Activated T-cell treated with anti-CD3 and anti-CD28 coated beads, Interleukin-2, amount 50 U/mL, for 24 hours (primary cell): ENCODE results near the gene MXD3.

Experiments
- DNase-seq: peaks from one replicate; pipeline ENCODE4 v3.0.0-alpha.2; 2020
- H3K27ac Mint-ChIP-seq: 2 replicates; pipeline ENCODE4 v1.8.0; 2020; ENCODE audit warnings: mild to moderate bottlenecking, mixed read lengths
- H3K27me3 Mint-ChIP-seq: 2 replicates; pipeline ENCODE4 v1.8.0; 2020; ENCODE audit warnings: mixed read lengths
- H3K36me3 Mint-ChIP-seq: 2 replicates; pipeline ENCODE4 v1.8.0; 2020; ENCODE audit warnings: low read depth, mixed read lengths
- H3K4me1 Mint-ChIP-seq: 2 replicates; pipeline ENCODE4 v1.8.0; 2020; ENCODE audit warnings: low read depth, mixed read lengths
- H3K4me3 Mint-ChIP-seq: 2 replicates; pipeline ENCODE4 v1.8.0; 2020; ENCODE audit warnings: mild to moderate bottlenecking, moderate library complexity, mixed read lengths
- H3K9me3 Mint-ChIP-seq: 2 replicates; pipeline ENCODE4 v1.8.0; 2020; ENCODE audit warnings: mixed read lengths

Gene MXD3

DNA sequence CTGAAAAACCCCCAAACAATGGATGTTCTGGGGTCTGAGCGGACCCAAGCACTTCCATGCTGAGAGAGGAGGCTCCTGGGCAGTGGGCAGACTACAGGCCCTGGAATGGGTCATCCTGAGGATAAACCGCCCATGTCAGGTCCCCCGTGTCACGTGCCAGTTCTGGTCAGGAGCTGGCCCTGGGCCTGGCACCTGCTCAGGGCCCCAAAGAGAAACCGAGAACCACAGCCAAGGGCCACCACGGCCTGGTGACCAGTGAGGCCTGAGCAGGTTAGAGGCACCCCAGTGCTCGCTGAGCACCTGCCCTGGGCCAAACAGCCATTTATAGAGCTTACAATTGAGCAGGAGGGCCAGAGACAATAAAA, 24.0 kb upstream of the MXD3 start:
- H3K4me3 Mint-ChIP-seq: no peak overlapping the region
- no peak for DNase-seq
- no peaks in the 10 kb centered on the region for H3K27me3 Mint-ChIP-seq
- peaks cover 11% of the 10 kb centered on the region for H3K4me1 Mint-ChIP-seq
- H3K27ac Mint-ChIP-seq: no peak overlapping the region
- peaks cover 93% of the 10 kb centered on the region for H3K36me3 Mint-ChIP-seq
- no peaks in the 10 kb centered on the region for H3K9me3 Mint-ChIP-seq

DNA sequence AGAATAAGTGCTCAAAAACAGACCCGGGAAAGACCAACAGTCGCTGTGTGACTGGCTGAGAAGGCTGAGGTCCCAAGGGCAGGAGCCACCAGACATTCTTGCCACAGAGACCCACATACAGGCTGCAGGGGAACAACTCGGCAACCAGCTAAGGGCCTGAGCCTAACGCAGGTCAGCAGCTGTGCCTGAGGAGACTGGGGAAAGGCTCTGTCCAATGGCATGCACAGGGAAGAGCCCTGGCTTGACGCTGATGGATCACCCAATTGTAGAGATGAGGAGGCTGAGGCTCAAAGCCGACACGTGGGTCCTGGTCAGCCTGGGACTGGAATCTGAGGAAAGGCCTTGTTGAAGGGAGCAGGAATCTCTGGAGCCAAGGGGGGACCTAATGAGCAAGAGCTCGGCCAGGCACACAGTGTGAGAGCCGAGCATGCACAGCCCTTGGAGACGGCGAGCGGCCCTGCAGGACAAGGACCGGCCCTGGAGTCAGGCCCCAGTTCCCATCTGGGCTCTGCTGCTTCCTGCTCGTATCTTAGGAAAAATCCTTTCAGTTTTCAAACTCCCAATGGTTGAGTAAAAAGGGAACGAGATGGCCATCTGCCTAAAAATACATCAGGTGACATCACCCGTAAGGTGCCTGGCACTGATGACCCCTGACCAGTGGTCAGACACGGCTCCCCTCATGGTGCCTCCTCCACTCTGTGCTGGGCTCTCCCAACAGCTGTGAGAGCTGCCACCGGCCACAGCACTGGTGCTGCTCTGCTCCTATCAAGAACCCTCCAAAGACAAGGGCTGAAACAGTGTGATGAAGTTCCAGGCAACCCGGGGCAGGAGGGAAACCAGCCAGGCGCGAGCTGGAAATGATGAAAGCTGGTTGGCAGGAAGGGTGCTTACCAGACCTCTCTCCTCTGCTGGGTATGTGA, 23.3 kb upstream of the MXD3 start:
- Mint-ChIP-seq H3K36me3 (peaks cover 96% of the 10 kb centered on the region), H3K4me1 (peaks cover 8% of the 10 kb centered on the region), H3K9me3 (no peaks in the 10 kb centered on the region), H3K27ac (no peak overlapping the region), H3K27me3 (no peaks in the 10 kb centered on the region), H3K4me3 (no peak overlapping the region)
- DNase-seq: no peak

- no peaks in the 10 kb centered on the region for H3K4me1 Mint-ChIP-seq
Measured at GRCh38 chr5:177334155-177334551, 22.5 kb upstream of the MXD3 start.

GRCh38 chr5:177333420-177334154, 21.9 kb upstream of the MXD3 start:
- Mint-ChIP-seq H3K9me3 (no peaks in the 10 kb centered on the region), H3K36me3 (peaks cover 91% of the 10 kb centered on the region), H3K4me1 (peaks cover 2% of the 10 kb centered on the region)

More at GRCh38 chr5:177334155-177334551, 22.5 kb upstream of the MXD3 start:
- Mint-ChIP-seq H3K4me3 (no peak overlapping the region), H3K36me3 (peaks cover 94% of the 10 kb centered on the region), H3K27me3 (no peaks in the 10 kb centered on the region), H3K27ac (no peak overlapping the region), H3K9me3 (no peaks in the 10 kb centered on the region)
- DNase-seq: no peak

DNA sequence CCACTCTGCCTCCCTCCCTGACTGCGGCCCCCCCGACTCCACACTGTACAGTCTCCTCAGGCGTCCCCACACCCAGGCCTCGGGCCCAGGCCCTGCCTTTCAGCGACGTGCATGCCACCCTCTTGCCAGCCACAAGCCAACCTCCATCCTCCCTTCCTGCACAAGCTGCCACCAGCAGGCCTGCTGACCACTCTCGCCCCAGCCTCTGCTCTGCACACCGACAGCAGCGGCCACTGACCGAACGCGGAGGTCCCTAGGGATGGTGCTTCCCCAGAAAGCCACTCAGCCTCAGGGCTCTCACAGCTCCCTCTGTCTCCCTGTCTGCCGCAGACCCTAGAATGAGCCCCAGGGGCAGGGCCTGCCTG, 21.2 kb upstream of the MXD3 start:
- H3K27ac Mint-ChIP-seq: no peak overlapping the region
- peaks cover 91% of the 10 kb centered on the region for H3K36me3 Mint-ChIP-seq
- DNase-seq: no peak
- no peak overlapping the region for H3K4me3 Mint-ChIP-seq
- peaks cover 4% of the 10 kb centered on the region for H3K4me1 Mint-ChIP-seq
- H3K27me3 Mint-ChIP-seq: no peaks in the 10 kb centered on the region
- no peaks in the 10 kb centered on the region for H3K9me3 Mint-ChIP-seq

More at GRCh38 chr5:177333420-177334154, 21.9 kb upstream of the MXD3 start:
- Mint-ChIP-seq H3K27ac (no peak overlapping the region), H3K27me3 (no peaks in the 10 kb centered on the region), H3K4me3 (no peak overlapping the region)
- no peak for DNase-seq

DNA sequence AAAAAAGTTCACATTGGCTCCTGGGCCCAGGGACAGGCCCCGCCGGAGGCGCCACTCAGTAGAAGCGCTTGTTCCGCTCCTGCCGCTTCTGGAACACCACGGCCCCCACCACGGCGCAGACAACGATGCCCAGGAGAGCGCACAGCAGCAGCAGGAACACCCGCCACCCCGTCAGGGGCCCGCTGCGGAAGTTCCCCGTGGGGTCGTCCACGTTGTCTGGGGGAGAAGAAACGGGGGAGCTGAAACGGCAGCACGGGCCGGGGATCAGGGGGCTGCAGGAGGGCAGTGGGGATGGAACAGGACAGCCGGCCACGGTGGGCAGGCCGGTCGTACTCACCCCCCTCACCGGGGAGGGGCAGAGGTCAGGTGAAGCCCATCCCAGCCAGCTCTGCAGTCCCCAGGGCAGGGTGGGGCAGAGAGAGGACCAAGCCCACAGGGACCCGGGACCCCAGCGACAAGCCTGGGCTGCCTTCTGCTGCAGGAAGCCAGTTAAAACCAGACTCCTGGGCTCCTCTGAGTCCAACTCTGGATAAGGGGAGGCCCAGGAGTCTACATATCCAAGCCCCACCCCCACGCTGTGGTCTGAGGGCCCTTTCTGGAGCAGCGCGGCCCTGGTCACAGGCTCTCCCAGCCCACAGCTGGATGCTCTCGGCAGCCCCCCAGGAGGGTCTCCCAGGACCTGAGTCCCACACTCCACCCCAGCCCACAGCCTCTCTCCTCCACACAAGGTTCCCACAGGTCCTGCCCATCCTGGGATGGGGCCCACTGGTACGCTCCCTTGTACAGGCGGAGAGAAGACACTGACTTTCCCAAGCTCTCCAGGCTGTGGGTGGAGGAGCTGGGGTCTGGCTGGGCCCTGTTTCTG, 20.6 kb upstream of the MXD3 start:
- Mint-ChIP-seq H3K27ac (no peak overlapping the region), H3K36me3 (peaks cover 91% of the 10 kb centered on the region), H3K9me3 (no peaks in the 10 kb centered on the region), H3K4me1 (peaks cover 9% of the 10 kb centered on the region), H3K27me3 (no peaks in the 10 kb centered on the region), H3K4me3 (no peak overlapping the region)
- DNase-seq: no peak

DNA sequence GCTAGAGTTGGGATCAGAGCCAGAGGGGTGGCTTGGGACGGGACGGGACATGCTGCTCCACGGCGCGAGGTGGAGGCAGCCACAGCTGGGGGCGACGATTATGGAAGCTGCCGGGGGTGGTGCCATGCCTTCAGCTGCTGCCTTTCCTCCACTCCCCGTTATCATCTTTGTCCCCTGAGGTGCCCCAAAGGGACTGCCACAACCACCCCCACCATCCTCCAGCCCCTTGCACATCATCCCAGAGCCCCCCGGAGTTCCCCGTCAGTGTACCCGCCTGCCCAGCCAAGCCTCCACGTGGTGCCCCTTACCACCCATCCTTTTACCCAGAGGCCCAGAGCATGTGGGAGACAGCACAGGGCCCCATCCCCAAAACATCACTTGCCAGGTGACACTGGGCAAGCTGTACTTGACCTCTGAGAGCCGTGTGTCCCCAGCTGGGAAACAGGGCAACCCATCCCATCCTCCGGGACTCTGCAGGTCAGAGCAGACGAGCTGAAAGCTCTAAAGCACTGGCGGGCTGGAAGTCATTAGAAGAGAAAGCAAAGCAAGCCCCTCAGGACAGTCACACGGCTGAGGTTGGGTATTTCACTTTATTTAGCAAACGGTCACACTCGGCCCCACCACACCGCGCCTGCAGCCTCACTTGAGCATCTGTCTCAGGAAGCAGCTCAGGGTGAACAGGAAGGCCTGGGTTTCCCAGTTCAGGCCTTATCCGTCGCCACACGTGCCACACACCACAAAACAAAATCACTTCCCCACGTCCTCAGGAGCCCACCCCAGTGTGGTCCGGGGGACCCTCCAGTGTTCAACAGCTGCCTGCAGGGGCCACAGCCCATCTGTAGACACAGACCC, 19.5 kb upstream of the MXD3 start:
- Mint-ChIP-seq H3K27me3 (no peaks in the 10 kb centered on the region), H3K4me3 (no peak overlapping the region), H3K36me3 (peaks cover 82% of the 10 kb centered on the region), H3K9me3 (no peaks in the 10 kb centered on the region), H3K27ac (peak overlapping the region; percentile 67), H3K4me1 (peaks cover 9% of the 10 kb centered on the region)
- DNase-seq: no peak

- Mint-ChIP-seq H3K9me3 (no peaks in the 10 kb centered on the region), H3K4me3 (no peak overlapping the region), H3K27me3 (no peaks in the 10 kb centered on the region), H3K27ac (no peak overlapping the region), H3K4me1 (peaks cover 11% of the 10 kb centered on the region), H3K36me3 (peaks cover 73% of the 10 kb centered on the region)
- DNase-seq: no peak
Measured at GRCh38 chr5:177329883-177330282, 18.2 kb upstream of the MXD3 start.

DNA sequence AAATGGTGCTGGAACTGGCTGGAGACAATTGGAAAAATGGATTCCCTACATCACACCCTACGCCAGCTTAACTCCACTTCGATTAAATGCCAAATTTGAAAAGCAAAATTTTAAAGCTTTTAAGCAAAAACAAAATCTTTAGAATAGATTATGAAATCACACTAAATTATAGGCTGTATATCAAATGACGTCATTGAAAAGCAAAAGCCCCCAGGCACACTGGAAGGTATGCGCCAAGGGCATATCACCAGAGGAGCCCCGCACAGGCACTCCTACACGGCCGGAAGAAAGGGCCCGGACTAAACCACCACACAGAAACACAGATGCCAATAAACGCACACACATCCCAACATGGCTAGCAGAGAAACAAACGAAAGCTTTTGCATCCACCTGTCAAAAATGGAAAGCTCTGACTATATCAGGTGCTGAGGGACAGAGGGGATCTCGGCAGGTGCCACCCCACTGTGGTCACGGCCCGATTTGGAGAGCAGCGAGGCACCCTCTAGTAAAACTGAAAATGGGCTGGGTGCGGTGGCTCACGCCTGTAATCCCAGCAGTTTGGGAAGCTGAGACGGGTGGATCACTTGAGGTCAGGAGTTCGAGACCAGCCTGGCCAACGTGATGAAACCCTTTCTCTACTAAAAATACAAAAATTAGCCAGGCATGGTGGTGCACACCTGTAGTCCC, 17.0 kb upstream of the MXD3 start:
- DNase-seq: no peak
- Mint-ChIP-seq H3K4me3 (no peak overlapping the region), H3K27ac (peak overlapping the region; percentile 40), H3K36me3 (peaks cover 65% of the 10 kb centered on the region), H3K27me3 (no peaks in the 10 kb centered on the region), H3K9me3 (no peaks in the 10 kb centered on the region), H3K4me1 (peaks cover 16% of the 10 kb centered on the region)

DNA sequence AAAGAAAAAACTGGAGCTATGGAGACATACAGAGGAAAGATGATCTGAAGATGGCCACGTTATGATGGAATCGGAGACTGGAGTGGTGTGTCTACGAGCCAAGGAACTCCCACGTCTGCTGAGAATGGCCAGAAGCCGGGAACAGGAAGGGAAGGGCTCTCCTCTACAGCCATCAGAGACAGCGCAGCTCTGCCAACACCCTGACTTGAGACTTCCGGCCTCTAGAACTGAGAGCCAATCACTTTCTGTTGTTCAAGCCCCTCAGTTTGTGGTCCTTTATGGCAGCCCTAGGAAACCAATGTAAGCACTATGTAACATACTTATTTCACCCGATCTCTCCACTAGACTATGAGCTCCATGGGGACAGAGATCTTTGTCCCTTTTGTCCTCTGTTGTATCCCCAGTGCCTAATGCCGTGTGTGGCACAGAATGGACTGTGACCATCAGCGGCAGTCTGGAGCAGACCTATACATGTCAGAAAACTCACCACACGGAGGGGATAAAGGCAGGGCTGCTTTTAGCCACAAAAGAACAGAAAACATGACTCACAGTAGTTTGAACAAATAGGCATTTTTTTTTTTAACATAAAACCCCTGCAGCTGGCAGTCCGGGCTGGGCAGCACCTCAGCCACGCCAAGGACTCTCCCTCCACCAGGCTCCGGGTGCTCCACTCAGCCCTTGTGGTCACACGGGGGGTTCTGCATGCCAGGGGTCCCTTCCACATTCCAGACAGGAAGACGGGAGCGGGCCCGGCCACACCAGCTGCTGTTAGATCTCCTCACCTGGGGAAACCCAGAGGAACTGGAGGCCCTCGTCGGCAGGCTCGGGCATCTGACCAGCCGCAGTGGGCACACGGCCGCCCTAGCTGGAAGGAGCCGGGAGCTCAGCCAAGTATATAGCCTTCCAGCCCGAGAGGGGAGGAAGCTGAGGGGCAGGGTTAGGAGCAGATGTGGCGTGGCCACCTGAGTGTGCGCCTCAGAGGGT, 16.1 kb upstream of the MXD3 start:
- no peak overlapping the region for H3K4me3 Mint-ChIP-seq
- no peaks in the 10 kb centered on the region for H3K27me3 Mint-ChIP-seq
- H3K36me3 Mint-ChIP-seq: peaks cover 59% of the 10 kb centered on the region
- DNase-seq: no peak
- H3K4me1 Mint-ChIP-seq: peaks cover 22% of the 10 kb centered on the region
- peak overlapping the region; percentile 82 for H3K27ac Mint-ChIP-seq
- H3K9me3 Mint-ChIP-seq: no peaks in the 10 kb centered on the region

- Mint-ChIP-seq H3K4me1 (peaks cover 23% of the 10 kb centered on the region), H3K27me3 (no peaks in the 10 kb centered on the region), H3K27ac (no peak overlapping the region), H3K4me3 (no peak overlapping the region), H3K9me3 (no peaks in the 10 kb centered on the region), H3K36me3 (peaks cover 47% of the 10 kb centered on the region)
- no peak for DNase-seq
Measured at GRCh38 chr5:177325868-177326381, 14.2 kb upstream of the MXD3 start.

DNA sequence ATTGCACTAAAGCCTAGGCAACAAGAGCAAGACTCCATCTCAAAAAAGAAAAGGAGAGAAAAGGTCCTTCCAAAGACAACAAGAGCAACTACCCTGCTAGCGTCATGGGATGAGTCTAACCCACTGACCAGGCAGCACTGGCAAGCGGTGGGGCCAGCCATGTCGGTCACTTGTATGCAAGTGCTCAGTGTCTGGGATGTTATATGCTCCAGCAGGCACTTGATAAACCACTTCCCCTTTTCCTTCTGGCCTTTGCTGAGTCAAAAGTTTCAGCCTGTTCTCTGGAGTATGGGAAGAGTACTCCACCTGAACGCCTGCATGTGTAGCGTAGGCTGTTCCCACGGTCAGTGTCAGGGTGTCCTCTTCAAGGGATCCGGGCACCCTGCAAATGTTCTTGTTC, 9.2 kb upstream of the MXD3 start:
- H3K4me3 Mint-ChIP-seq: no peak overlapping the region
- H3K36me3 Mint-ChIP-seq: peaks cover 20% of the 10 kb centered on the region
- H3K9me3 Mint-ChIP-seq: no peaks in the 10 kb centered on the region
- peaks cover 29% of the 10 kb centered on the region for H3K4me1 Mint-ChIP-seq
- no peaks in the 10 kb centered on the region for H3K27me3 Mint-ChIP-seq
- DNase-seq: no peak
- no peak overlapping the region for H3K27ac Mint-ChIP-seq
